ENCODE measurements around the gene ASIC2. TPM values are rescaled to one million over a fixed set of nuclear protein-coding genes. Genes with fewer than 3 reads are reported as not detected.

ASIC2 gene
- total RNA-seq, 2 experiments from 2014 or later: not detected

GRCh38 chr17:33086041-33086440 is 207.1 kb downstream of the ASIC2 start:
- no peaks in the 10 kb centered on the region for H3K4me1 Mint-ChIP-seq
- no peaks in the 10 kb centered on the region for H3K9me3 Mint-ChIP-seq
- H3K4me3 Mint-ChIP-seq: no peak overlapping the region
- H3K27me3 Mint-ChIP-seq: peaks cover 11% of the 10 kb centered on the region
- H3K27ac Mint-ChIP-seq: no peak overlapping the region
- no peaks in the 10 kb centered on the region for H3K36me3 Mint-ChIP-seq (ENCODE audit: low read depth)
- ChIA-PET CTCF (no interaction called here), POLR2A (no interaction called here)
- no peak for DNase-seq

- CTCF ChIA-PET: no interaction called here
- H3K27me3 Mint-ChIP-seq: peaks cover 13% of the 10 kb centered on the region
- POLR2A ChIA-PET: no interaction called here
Measured at GRCh38 chr17:33085256-33085655, 207.8 kb downstream of the ASIC2 start.

GRCh38 chr17:33084755-33085154 is 208.3 kb downstream of the ASIC2 start:
- H3K36me3 Mint-ChIP-seq (ENCODE audit: low read depth): no peaks in the 10 kb centered on the region
- ChIA-PET CTCF (no interaction called here), POLR2A (no interaction called here)
- H3K27ac Mint-ChIP-seq: no peak overlapping the region
- H3K27me3 Mint-ChIP-seq: peaks cover 8% of the 10 kb centered on the region
- H3K9me3 Mint-ChIP-seq: no peaks in the 10 kb centered on the region
- DNase-seq: no peak
- H3K4me1 Mint-ChIP-seq: no peaks in the 10 kb centered on the region
- no peak overlapping the region for H3K4me3 Mint-ChIP-seq

More at GRCh38 chr17:33085256-33085655, 207.8 kb downstream of the ASIC2 start:
- Mint-ChIP-seq H3K27ac (no peak overlapping the region), H3K4me3 (no peak overlapping the region), H3K36me3 (ENCODE audit: low read depth) (no peaks in the 10 kb centered on the region), H3K4me1 (no peaks in the 10 kb centered on the region), H3K9me3 (no peaks in the 10 kb centered on the region)
- no peak for DNase-seq

DNA sequence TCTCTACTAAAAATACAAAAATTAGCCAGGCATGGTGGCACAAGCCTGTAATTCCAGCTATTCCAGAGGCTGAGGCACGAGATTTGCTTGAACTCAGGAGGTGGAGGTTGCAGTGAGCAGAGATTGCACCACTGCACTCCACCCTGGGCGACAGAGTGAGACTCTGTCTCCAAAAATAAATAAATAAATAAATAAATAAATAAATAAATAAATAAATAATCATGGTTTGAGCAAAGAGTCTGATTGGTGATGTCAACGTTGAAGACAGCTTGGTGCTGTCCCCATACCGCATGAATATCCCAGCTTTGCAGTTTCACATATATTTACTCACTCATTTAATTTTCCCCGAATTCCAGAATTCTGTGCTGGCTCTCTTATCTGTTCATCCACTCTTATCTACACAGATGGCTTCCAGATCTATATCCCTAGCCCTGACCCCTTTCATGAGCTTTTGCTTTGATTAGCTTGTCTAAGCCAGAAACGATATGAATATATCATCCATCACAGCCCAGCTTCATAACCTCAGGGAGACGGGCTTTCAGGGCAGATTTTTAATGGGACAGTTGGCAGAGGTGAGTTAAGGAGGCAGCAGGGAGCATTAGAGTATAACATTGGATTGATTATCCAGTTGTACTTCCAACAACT is 210.4 kb downstream of the ASIC2 start:
- Mint-ChIP-seq H3K27me3 (peaks cover 5% of the 10 kb centered on the region), H3K9me3 (no peaks in the 10 kb centered on the region), H3K4me3 (no peak overlapping the region), H3K4me1 (no peaks in the 10 kb centered on the region), H3K27ac (no peak overlapping the region), H3K36me3 (ENCODE audit: low read depth) (no peaks in the 10 kb centered on the region)
- ChIA-PET POLR2A (no interaction called here), CTCF (no interaction called here)
- DNase-seq: no peak

DNA sequence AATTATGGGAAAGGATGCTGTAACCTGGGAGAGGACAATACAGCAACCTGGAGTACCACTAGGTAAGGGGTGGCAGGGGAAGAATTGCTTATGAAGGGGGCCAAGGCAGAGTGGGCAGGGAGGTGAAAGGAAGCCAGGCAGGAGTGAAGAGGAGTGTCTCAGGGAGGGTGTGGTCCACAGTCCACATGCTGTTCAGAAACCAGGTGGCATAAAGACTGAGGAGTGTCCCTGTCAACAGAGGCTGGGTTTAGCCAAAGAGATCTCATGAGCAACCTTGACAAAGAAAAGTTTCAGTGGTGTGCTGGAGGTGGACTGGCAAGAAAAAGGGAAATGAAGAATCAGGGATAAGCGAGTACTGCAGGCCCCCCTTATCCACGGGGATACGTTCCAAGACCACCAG is 213.0 kb downstream of the ASIC2 start:
- DNase-seq: no peak
- H3K27ac Mint-ChIP-seq: no peak overlapping the region
- H3K4me3 Mint-ChIP-seq: no peak overlapping the region
- peaks cover 7% of the 10 kb centered on the region for H3K27me3 Mint-ChIP-seq
- H3K9me3 Mint-ChIP-seq: no peaks in the 10 kb centered on the region
- POLR2A ChIA-PET: no interaction called here
- CTCF ChIA-PET: no interaction called here
- H3K36me3 Mint-ChIP-seq (ENCODE audit: low read depth): no peaks in the 10 kb centered on the region
- H3K4me1 Mint-ChIP-seq: no peaks in the 10 kb centered on the region

DNA sequence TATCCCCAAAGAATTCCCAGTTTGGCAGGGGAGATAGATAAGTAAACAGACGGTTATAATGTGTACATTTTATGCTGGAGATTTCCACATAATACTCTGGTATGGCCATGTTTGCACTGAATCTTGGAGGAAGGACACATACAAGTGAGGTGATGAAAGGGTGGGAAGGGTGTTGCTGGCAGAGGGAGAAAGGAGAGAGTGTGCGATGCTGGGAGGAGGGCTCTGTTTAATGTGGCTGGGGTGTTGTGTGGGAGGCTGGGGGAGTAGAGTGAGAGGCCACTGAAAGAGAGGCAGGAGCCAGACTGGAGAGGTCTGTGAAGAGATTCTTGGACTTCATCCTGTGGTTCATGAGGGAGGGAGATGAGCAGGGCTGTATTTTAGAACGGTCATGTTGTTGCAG is 213.9 kb downstream of the ASIC2 start:
- H3K27me3 Mint-ChIP-seq: peaks cover 7% of the 10 kb centered on the region

GRCh38 chr17:33076979-33077378 is 216.1 kb downstream of the ASIC2 start:
- Mint-ChIP-seq H3K4me3 (no peak overlapping the region), H3K4me1 (no peaks in the 10 kb centered on the region), H3K27ac (no peak overlapping the region), H3K9me3 (no peaks in the 10 kb centered on the region), H3K36me3 (ENCODE audit: low read depth) (no peaks in the 10 kb centered on the region), H3K27me3 (peaks cover 7% of the 10 kb centered on the region)
- no peak for DNase-seq
- ChIA-PET CTCF (no interaction called here), POLR2A (no interaction called here)

More for the DNA sequence above, 213.9 kb downstream of the ASIC2 start:
- DNase-seq: no peak
- POLR2A ChIA-PET: no interaction called here
- CTCF ChIA-PET: no interaction called here
- Mint-ChIP-seq H3K36me3 (ENCODE audit: low read depth) (no peaks in the 10 kb centered on the region), H3K4me1 (no peaks in the 10 kb centered on the region), H3K27ac (no peak overlapping the region), H3K9me3 (no peaks in the 10 kb centered on the region), H3K4me3 (no peak overlapping the region)

GRCh38 chr17:33073416-33073815 is 219.7 kb downstream of the ASIC2 start:
- ChIA-PET CTCF (no interaction called here), POLR2A (no interaction called here)
- no peaks in the 10 kb centered on the region for H3K9me3 Mint-ChIP-seq

GRCh38 chr17:33072421-33073161 is 220.5 kb downstream of the ASIC2 start:
- H3K27ac Mint-ChIP-seq: no peak overlapping the region
- no peak for DNase-seq
- no peaks in the 10 kb centered on the region for H3K9me3 Mint-ChIP-seq
- ChIA-PET POLR2A (no interaction called here), CTCF (no interaction called here)
- H3K36me3 Mint-ChIP-seq (ENCODE audit: low read depth): no peaks in the 10 kb centered on the region
- peaks cover 18% of the 10 kb centered on the region for H3K27me3 Mint-ChIP-seq
- H3K4me1 Mint-ChIP-seq: no peaks in the 10 kb centered on the region
- no peak overlapping the region for H3K4me3 Mint-ChIP-seq

More at GRCh38 chr17:33073416-33073815, 219.7 kb downstream of the ASIC2 start:
- no peaks in the 10 kb centered on the region for H3K36me3 Mint-ChIP-seq (ENCODE audit: low read depth)
- H3K4me3 Mint-ChIP-seq: no peak overlapping the region
- peaks cover 18% of the 10 kb centered on the region for H3K27me3 Mint-ChIP-seq
- DNase-seq: no peak
- H3K4me1 Mint-ChIP-seq: no peaks in the 10 kb centered on the region
- no peak overlapping the region for H3K27ac Mint-ChIP-seq

GRCh38 chr17:33071656-33072055 is 221.4 kb downstream of the ASIC2 start:
- ChIA-PET CTCF (no interaction called here), POLR2A (no interaction called here)
- no peak for DNase-seq
- Mint-ChIP-seq H3K27me3 (peaks cover 16% of the 10 kb centered on the region), H3K9me3 (no peaks in the 10 kb centered on the region), H3K4me3 (no peak overlapping the region), H3K36me3 (ENCODE audit: low read depth) (no peaks in the 10 kb centered on the region), H3K27ac (no peak overlapping the region), H3K4me1 (no peaks in the 10 kb centered on the region)

GRCh38 chr17:33057564-33057963 is 235.5 kb downstream of the ASIC2 start:
- Mint-ChIP-seq H3K27me3 (peaks cover 7% of the 10 kb centered on the region), H3K36me3 (ENCODE audit: low read depth) (no peaks in the 10 kb centered on the region), H3K4me3 (no peak overlapping the region), H3K4me1 (no peaks in the 10 kb centered on the region), H3K9me3 (no peaks in the 10 kb centered on the region), H3K27ac (no peak overlapping the region)
- DNase-seq: no peak
- ChIA-PET CTCF (no interaction called here), POLR2A (no interaction called here)

DNA sequence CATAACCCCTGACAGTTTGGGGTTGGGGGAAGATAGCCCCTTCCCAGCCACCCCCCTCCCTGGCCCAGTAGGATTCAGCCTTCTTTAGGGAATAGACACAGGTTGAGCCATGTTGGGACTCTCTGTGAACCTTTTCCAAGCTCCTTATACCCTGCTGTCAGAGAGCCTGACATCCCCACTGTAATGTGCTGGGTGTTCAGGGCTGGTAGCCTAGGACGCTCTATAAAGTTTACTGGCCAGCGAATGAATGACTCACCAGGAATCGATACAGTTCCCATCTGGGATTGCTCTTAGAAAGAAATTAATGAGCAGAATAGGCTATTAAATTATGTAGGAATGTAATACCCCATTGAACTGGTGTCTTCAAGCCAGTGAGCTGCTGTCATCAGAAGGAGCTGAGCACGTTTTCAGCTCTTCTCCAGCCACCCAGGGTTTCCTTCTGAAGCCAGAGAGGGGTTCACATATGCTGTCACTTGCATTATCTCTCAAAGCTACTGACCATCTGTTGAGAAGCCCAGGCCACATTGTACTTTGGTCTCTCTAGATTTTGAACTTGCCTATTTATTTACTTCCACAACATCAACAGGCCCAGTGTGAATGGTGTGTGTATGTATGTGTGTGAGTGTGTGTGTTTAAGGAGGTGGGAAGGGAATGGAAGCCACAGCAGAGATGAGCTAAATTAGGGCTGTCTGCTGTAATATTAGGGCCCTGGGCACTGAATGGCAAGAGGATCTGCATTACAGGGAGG is 236.5 kb downstream of the ASIC2 start:
- Mint-ChIP-seq H3K9me3 (no peaks in the 10 kb centered on the region), H3K27me3 (peaks cover 7% of the 10 kb centered on the region), H3K27ac (no peak overlapping the region), H3K4me3 (no peak overlapping the region), H3K36me3 (ENCODE audit: low read depth) (no peaks in the 10 kb centered on the region), H3K4me1 (no peaks in the 10 kb centered on the region)
- ChIA-PET POLR2A (no interaction called here), CTCF (no interaction called here)
- DNase-seq: no peak

- CTCF ChIA-PET: no interaction called here
- no peak overlapping the region for H3K27ac Mint-ChIP-seq
- POLR2A ChIA-PET: no interaction called here
- H3K9me3 Mint-ChIP-seq: no peaks in the 10 kb centered on the region
- no peak overlapping the region for H3K4me3 Mint-ChIP-seq
- H3K27me3 Mint-ChIP-seq: peaks cover 6% of the 10 kb centered on the region
- H3K36me3 Mint-ChIP-seq (ENCODE audit: low read depth): no peaks in the 10 kb centered on the region
- no peaks in the 10 kb centered on the region for H3K4me1 Mint-ChIP-seq
- DNase-seq: no peak
Measured at GRCh38 chr17:33055746-33056145, 237.3 kb downstream of the ASIC2 start.
